IPS DF 4.7 (cell line): ENCODE measurements around the gene GPC6.
"Not testable (repeated sequence)": the region's sequence is repeated elsewhere in the genome, so short reads cannot be mapped to it uniquely, and the experiment has no call there.

Experiments used
- DNase-seq: peaks from one replicate; pipeline ENCODE4 v3.0.0-alpha.2; 2013; ENCODE audit warnings: low spot score; ENCODE audit errors: extremely low read depth

The GPC6 gene

GRCh38 chr13:94195715-94196114 is 969.1 kb downstream of the GPC6 start:
- DNase-seq, result no peak

- DNase-seq, result no peak
Observed at GRCh38 chr13:94196413-94196812, 969.8 kb downstream of the GPC6 start.

- no peak for DNase-seq
Observed at GRCh38 chr13:94198681-94199080, 972.1 kb downstream of the GPC6 start.

- no peak for DNase-seq
Observed at GRCh38 chr13:94199135-94199534, 972.5 kb downstream of the GPC6 start.

- DNase-seq, result no peak
Observed at GRCh38 chr13:94201022-94201421, 974.4 kb downstream of the GPC6 start.

- no peak for DNase-seq
Observed at GRCh38 chr13:94204163-94204562, 977.6 kb downstream of the GPC6 start.

- no peak for DNase-seq
Observed at GRCh38 chr13:94204946-94205345, 978.3 kb downstream of the GPC6 start.

GRCh38 chr13:94205896-94206295 is 979.3 kb downstream of the GPC6 start:
- DNase-seq, result no peak

- DNase-seq, result no peak
Observed at GRCh38 chr13:94209117-94209516, 982.5 kb downstream of the GPC6 start.

- not testable (repeated sequence) for DNase-seq
Observed at GRCh38 chr13:94209913-94210312, 983.3 kb downstream of the GPC6 start.

GRCh38 chr13:94210816-94211215 is 984.2 kb downstream of the GPC6 start:
- no peak for DNase-seq

GRCh38 chr13:94212196-94212595 is 985.6 kb downstream of the GPC6 start:
- no peak for DNase-seq

- no peak for DNase-seq
Observed at GRCh38 chr13:94214121-94214520, 987.5 kb downstream of the GPC6 start.

GRCh38 chr13:94214975-94215374 is 988.4 kb downstream of the GPC6 start:
- DNase-seq, result no peak

GRCh38 chr13:94216476-94216875 is 989.9 kb downstream of the GPC6 start:
- no peak for DNase-seq

- DNase-seq, result no peak
Observed at GRCh38 chr13:94217370-94217769, 990.8 kb downstream of the GPC6 start.

GRCh38 chr13:94218537-94218936 is 991.9 kb downstream of the GPC6 start:
- peak; percentile 28 for DNase-seq

- no peak for DNase-seq
Observed at GRCh38 chr13:94218951-94219350, 992.3 kb downstream of the GPC6 start.

- DNase-seq, result no peak
Observed at GRCh38 chr13:94224670-94225069, 998.1 kb downstream of the GPC6 start.

GRCh38 chr13:94227255-94227879 is 1000.8 kb downstream of the GPC6 start:
- DNase-seq, result no peak

GRCh38 chr13:94228763-94229162 is 1002.2 kb downstream of the GPC6 start:
- no peak for DNase-seq

- DNase-seq, result no peak
Observed at GRCh38 chr13:94232161-94232950, 1005.7 kb downstream of the GPC6 start.

- no peak for DNase-seq
Observed at GRCh38 chr13:94232956-94233355, 1006.3 kb downstream of the GPC6 start.
